ENCODE results near the gene RXRA. TPM values are rescaled to one million over a fixed set of nuclear protein-coding genes. Genes with fewer than 3 reads are reported as not detected.
A peak's percentile ranks its signal among the peaks of the same experiment; 100 is the strongest.

Gene RXRA
- total and polyA plus RNA-seq, 2 of the 13 experiments (the other 11 are each of a cell fraction or from before 2014, with no cell fraction given): 18.9 to 29.2 TPM

GRCh38 chr9:134320868-134321471 lies 5.3 kb upstream of the RXRA start (continued):
- no peak for TF ChIP-seq ZHX1 (CRISPR knock-in tag; IDR thresholded peaks at IDR 0.05; ENCODE audit: low read depth)
- TF ChIP-seq MYPOP (CRISPR knock-in tag; IDR thresholded peaks at IDR 0.05): 0 out of 2 replicates have a peak, but pooled peaks have one; percentile 48
- TF ChIP-seq AHR (CRISPR knock-in tag; IDR thresholded peaks at IDR 0.05): 0 out of 2 replicates have a peak, but pooled peaks have one; percentile 18
- no peak for TF ChIP-seq ZBTB4 (CRISPR knock-in tag; IDR thresholded peaks at IDR 0.05; ENCODE audit: borderline replicate concordance)
- no peak for TF ChIP-seq ZBTB26 (CRISPR knock-in tag; IDR thresholded peaks at IDR 0.05; ENCODE audit: borderline replicate concordance)
- no peak for TF ChIP-seq MTA3 (CRISPR knock-in tag; IDR thresholded peaks at IDR 0.05)
- no peak for TF ChIP-seq CBX1 (IDR thresholded peaks at IDR 0.05; ENCODE audit: low read depth)
- TF ChIP-seq PLSCR1 (CRISPR knock-in tag; IDR thresholded peaks at IDR 0.05; ENCODE audit: borderline replicate concordance): no peak
- TF ChIP-seq ZNF20 (CRISPR knock-in tag; IDR thresholded peaks at IDR 0.05): no peak
- TF ChIP-seq HMGXB3 (CRISPR knock-in tag; IDR thresholded peaks at IDR 0.05; ENCODE audit: borderline replicate concordance): 0 out of 2 replicates have a peak, but pooled peaks have one; percentile 16
- TF ChIP-seq HMGA1 (CRISPR knock-in tag; conservative IDR thresholded peaks at IDR 0.05): no peak
- TF ChIP-seq RFX1 (IDR thresholded peaks at IDR 0.05): no peak
- TF ChIP-seq MEIS2 (CRISPR knock-in tag; IDR thresholded peaks at IDR 0.05): peak; percentile 70
- TF ChIP-seq ZBTB7B (CRISPR knock-in tag; IDR thresholded peaks at IDR 0.05): no peak; the same call in 1 of the 2 replicates
- TF ChIP-seq MXD4 (CRISPR knock-in tag; IDR thresholded peaks at IDR 0.05): peak; percentile 70; the same call in 1 of the 2 replicates
